HEK293 (cell line): Measurements from ENCODE around the gene EBF4.

Experiments
- CTCF ChIA-PET: fragments of 350-600 bp; formaldehyde crosslinking; extraction: SDS; loops from one replicate; lab custom pipeline; 2021; ENCODE audit warnings: antibody characterized with exemption; lab: Yijun Ruan, JAX
- POLR2A ChIA-PET: fragments of 300-600 bp; formaldehyde crosslinking; extraction: SDS; loops from one replicate; lab custom pipeline; 2020; ENCODE audit warnings: antibody characterized with exemption, inconsistent platforms; lab: Yijun Ruan, JAX
- H3K27ac ChIP-seq: fragments of 200-500 bp; sonication (Bioruptor generic); 2 replicates; pipeline ENCODE4 v1.5.1; 2014; ENCODE audit warnings: low read depth, low read length, control low read depth, inconsistent platforms; ENCODE audit errors: extremely low read depth
- H3K36me3 ChIP-seq, 2 experiments: fragments of 200-500 bp in 1 of 2; sonication (Bioruptor generic) in 1 of 2; 1 replicate in 1 of 2; 2 replicates in 1 of 2; pipeline ENCODE4 v1.5.1; 2014 to 2017; ENCODE audit warnings: inconsistent platforms in 2 of 2, low read length in 2 of 2; ENCODE audit not compliant: control insufficient read depth in 2 of 2, insufficient read depth in 1 of 2
- H3K4me1 ChIP-seq: fragments of 200-500 bp; sonication (Bioruptor generic); 2 replicates; pipeline ENCODE4 v1.5.1; 2014; ENCODE audit warnings: mild to moderate bottlenecking, low read length, inconsistent platforms; ENCODE audit not compliant: control insufficient read depth, insufficient read depth
- H3K4me3 ChIP-seq: 2 replicates; pipeline ENCODE4 v1.5.1; 2011; ENCODE audit warnings: low read depth, mild to moderate bottlenecking, control low read depth, low read length, moderate library complexity
- H3K9me3 ChIP-seq: fragments of 200-500 bp; sonication (Bioruptor generic); 2 replicates; pipeline ENCODE4 v1.5.1; 2014; ENCODE audit warnings: low read depth, low read length, inconsistent platforms; ENCODE audit not compliant: control insufficient read depth, insufficient read depth
- ATF2 ChIP-seq: fragments of 450-650 bp; formaldehyde crosslinking; IDR thresholded peaks from 2 replicates; pipeline ENCODE4 v1.5.1; 2016; ENCODE audit warnings: missing biosample characterization, missing genetic modification characterization, low read depth
- BCL11A ChIP-seq: fragments of 450-650 bp; formaldehyde crosslinking; IDR thresholded peaks from 2 replicates; pipeline ENCODE4 v1.5.1; 2016; ENCODE audit warnings: low read depth, missing biosample characterization, missing genetic modification characterization
- EGR2 ChIP-seq: fragments of 450-650 bp; formaldehyde crosslinking; IDR thresholded peaks from 2 replicates; pipeline ENCODE4 v1.5.1; 2016; ENCODE audit warnings: low read depth, missing biosample characterization, missing genetic modification characterization
- FEZF1 ChIP-seq: fragments of 450-650 bp; formaldehyde crosslinking; IDR thresholded peaks from 2 replicates; pipeline ENCODE4 v1.5.1; 2016; ENCODE audit warnings: missing biosample characterization, missing genetic modification characterization
- KLF1 ChIP-seq: fragments of 450-650 bp; formaldehyde crosslinking; IDR thresholded peaks from 2 replicates; pipeline ENCODE4 v1.5.1; 2016; ENCODE audit warnings: missing biosample characterization, missing genetic modification characterization
- KLF10 ChIP-seq: fragments of 450-650 bp; IDR thresholded peaks from 2 replicates; pipeline ENCODE4 v1.5.1; 2018; ENCODE audit warnings: missing biosample characterization, mild to moderate bottlenecking, missing genetic modification characterization
- KLF17 ChIP-seq: fragments of 450-650 bp; formaldehyde crosslinking; IDR thresholded peaks from 2 replicates; pipeline ENCODE4 v1.5.1; 2016; ENCODE audit warnings: missing biosample characterization, missing genetic modification characterization
- MEIS1 ChIP-seq: sonication (generic); formaldehyde crosslinking; IDR thresholded peaks from 2 replicates; pipeline ENCODE4 v1.8.1; 2022; ENCODE audit warnings: missing genetic modification reagents, mild to moderate bottlenecking, borderline replicate concordance
- PRDM10 ChIP-seq: fragments of 450-650 bp; formaldehyde crosslinking; IDR thresholded peaks from 2 replicates; pipeline ENCODE4 v1.5.1; 2016; ENCODE audit warnings: missing biosample characterization, missing genetic modification characterization
- SCRT1 ChIP-seq: fragments of 450-650 bp; formaldehyde crosslinking; IDR thresholded peaks from 2 replicates; pipeline ENCODE4 v1.5.1; 2016; ENCODE audit warnings: missing biosample characterization, missing genetic modification characterization, borderline replicate concordance
- SP3 ChIP-seq: fragments of 450-650 bp; formaldehyde crosslinking; IDR thresholded peaks from 2 replicates; pipeline ENCODE4 v1.5.1; 2016; ENCODE audit warnings: missing biosample characterization, missing genetic modification characterization
- SP7 ChIP-seq: fragments of 450-650 bp; formaldehyde crosslinking; IDR thresholded peaks from 2 replicates; pipeline ENCODE4 v1.5.1; 2016; ENCODE audit warnings: missing biosample characterization, missing genetic modification characterization
- WT1 ChIP-seq: fragments of 450-650 bp; formaldehyde crosslinking; IDR thresholded peaks from 2 replicates; pipeline ENCODE4 v1.5.1; 2016; ENCODE audit warnings: missing biosample characterization, missing genetic modification characterization
- ZBTB1 ChIP-seq: fragments of 450-650 bp; formaldehyde crosslinking; IDR thresholded peaks from 2 replicates; pipeline ENCODE4 v1.5.1; 2016; ENCODE audit warnings: missing biosample characterization, missing genetic modification characterization
- ZBTB44 ChIP-seq: fragments of 450-650 bp; IDR thresholded peaks from 2 replicates; pipeline ENCODE4 v1.5.1; 2018; ENCODE audit warnings: missing biosample characterization, mild to moderate bottlenecking, missing genetic modification characterization
- ZEB2 ChIP-seq: fragments of 450-650 bp; formaldehyde crosslinking; IDR thresholded peaks from 2 replicates; pipeline ENCODE4 v1.5.1; 2016; ENCODE audit warnings: missing biosample characterization, missing genetic modification characterization
- ZFP37 ChIP-seq: fragments of 450-650 bp; formaldehyde crosslinking; IDR thresholded peaks from 2 replicates; pipeline ENCODE4 v1.5.1; 2016; ENCODE audit warnings: missing biosample characterization, missing genetic modification characterization
- ZNF16 ChIP-seq: fragments of 450-650 bp; formaldehyde crosslinking; IDR thresholded peaks from 2 replicates; pipeline ENCODE4 v1.5.1; 2016; ENCODE audit warnings: low read depth, missing biosample characterization, missing genetic modification characterization
- ZNF239 ChIP-seq: fragments of 450-650 bp; formaldehyde crosslinking; IDR thresholded peaks from 2 replicates; pipeline ENCODE4 v1.5.1; 2016; ENCODE audit warnings: missing biosample characterization, missing genetic modification characterization
- ZNF341 ChIP-seq: fragments of 450-650 bp; formaldehyde crosslinking; IDR thresholded peaks from 2 replicates; pipeline ENCODE4; 2016; ENCODE audit warnings: low read depth, missing biosample characterization, missing genetic modification characterization
- ZNF561 ChIP-seq: fragments of 450-650 bp; IDR thresholded peaks from 2 replicates; pipeline ENCODE4 v1.5.1; 2018; ENCODE audit warnings: missing biosample characterization, missing genetic modification characterization, borderline replicate concordance
- ZNF654 ChIP-seq: fragments of 450-650 bp; formaldehyde crosslinking; IDR thresholded peaks from 2 replicates; pipeline ENCODE4 v1.5.1; 2016; ENCODE audit warnings: low read depth, missing biosample characterization, missing genetic modification characterization
- ZNF791 ChIP-seq: fragments of 450-650 bp; formaldehyde crosslinking; IDR thresholded peaks from 2 replicates; pipeline ENCODE4 v1.5.1; 2016; ENCODE audit warnings: missing biosample characterization, missing genetic modification characterization
- ZSCAN23 ChIP-seq: fragments of 450-650 bp; formaldehyde crosslinking; IDR thresholded peaks from 2 replicates; pipeline ENCODE4 v1.5.1; 2016; ENCODE audit warnings: missing biosample characterization, missing genetic modification characterization
- ZSCAN30 ChIP-seq: fragments of 450-650 bp; IDR thresholded peaks from 2 replicates; pipeline ENCODE4 v1.5.1; 2018; ENCODE audit warnings: missing biosample characterization, mild to moderate bottlenecking, missing genetic modification characterization, moderate library complexity

Gene EBF4

GRCh38 chr20:2651772-2652723 lies 40.5 kb upstream of the EBF4 start, which contains the start of gene NOP56:
NOP56 (plus strand) TSS chr20:2652632; CDS start chr20:2652661, 29 bp downstream.
- H3K27ac ChIP-seq: peak within 1 kb of the TSS; percentile 98
- peak within 1 kb of the TSS; percentile 84 for H3K4me3 ChIP-seq
- no peaks in the 10 kb centered on the region for H3K9me3 ChIP-seq
- POLR2A ChIA-PET: interaction anchor here (0.6 to 6.7 kb wide), 39 partner anchors 8 to 548 kb away, joined by 3 to 133 read pairs (median 4); partner anchors contain the start of genes EBF4, IDH3B, SNRPB and ZNF343
- peaks cover 35 to 42% of the 10 kb centered on the region in 2 experiments for H3K36me3 ChIP-seq
- CTCF ChIA-PET: interaction anchor here (0.6 to 16.0 kb wide), 3 partner anchors 17 to 130 kb away, joined by 3 to 166 read pairs (median 3); no protein-coding TSS in a partner anchor
- H3K4me1 ChIP-seq: peaks cover 7% of the 10 kb centered on the region
- peak; percentile 97 for TF ChIP-seq ZNF561
- 0 out of 2 replicates have a peak, but pooled peaks have one; percentile 47 for TF ChIP-seq ZNF239 (tag by site-specific recombination)
- TF ChIP-seq ATF2 (tag by site-specific recombination): no peak
- TF ChIP-seq ZNF654: no peak
- peak; percentile 12 for TF ChIP-seq FEZF1 (tag by site-specific recombination)
- TF ChIP-seq MEIS1: no peak
- peak; percentile 96 for TF ChIP-seq ZEB2 (tag by site-specific recombination)
- peak; percentile 57 for TF ChIP-seq ZBTB44 (tag by site-specific recombination)
- peak; percentile 92 for TF ChIP-seq ZSCAN30 (tag by site-specific recombination)
- TF ChIP-seq ZSCAN23 (tag by site-specific recombination): 0 out of 2 replicates have a peak, but pooled peaks have one; percentile 38
- peak; percentile 47; the same call in 1 of the 2 replicates for TF ChIP-seq ZNF341
- TF ChIP-seq WT1 (tag by site-specific recombination): peak; percentile 68
- TF ChIP-seq ZFP37 (tag by site-specific recombination): peak; percentile 26; the same call in 1 of the 2 replicates
- TF ChIP-seq SCRT1 (tag by site-specific recombination): peak; percentile 98
- TF ChIP-seq EGR2 (tag by site-specific recombination): peak; percentile 83
- peak; percentile 55; the same call in 1 of the 2 replicates for TF ChIP-seq BCL11A (tag by site-specific recombination)
- peak; percentile 87 for TF ChIP-seq KLF10 (tag by site-specific recombination)
- peak; percentile 73 for TF ChIP-seq SP7 (tag by site-specific recombination)
- TF ChIP-seq ZNF791: no peak
- peak; percentile 68 for TF ChIP-seq SP3 (tag by site-specific recombination)
- TF ChIP-seq ZBTB1 (tag by site-specific recombination): 0 out of 2 replicates have a peak, but pooled peaks have one; percentile 8
- TF ChIP-seq ZNF16 (tag by site-specific recombination): peak; percentile 43; the same call in 1 of the 2 replicates
- peak; percentile 71 for TF ChIP-seq KLF17 (tag by site-specific recombination)
- TF ChIP-seq PRDM10 (tag by site-specific recombination): peak; percentile 87
- TF ChIP-seq KLF1 (tag by site-specific recombination): peak; percentile 68
